Suprapubic skin (tissue), 4 donors: ENCODE measurements around the gene MOAP1. TPM values are rescaled to one million over a fixed set of nuclear protein-coding genes. Genes with fewer than 3 reads are reported as not detected.

Experiments used
- DNase-seq, 2 donors: peaks; one replicate each; pipeline ENCODE4 v3.0.0-alpha.2; 2019; ENCODE audit warnings: low spot score in 2 of 2
- H3K27ac ChIP-seq: fragments of 200-600 bp; sonication (generic); one replicate; pipeline ENCODE4 v1.5.1; 2019
- H3K27me3 ChIP-seq: fragments of 200-600 bp; sonication (generic); one replicate; pipeline ENCODE4 v1.5.1; 2019
- H3K36me3 ChIP-seq: fragments of 200-600 bp; sonication (generic); one replicate; pipeline ENCODE4 v1.5.1; 2019
- H3K4me1 ChIP-seq: fragments of 200-600 bp; sonication (generic); one replicate; pipeline ENCODE4 v1.5.1; 2019
- H3K4me3 ChIP-seq: fragments of 200-600 bp; sonication (generic); one replicate; pipeline ENCODE4 v1.5.1; 2019; ENCODE audit warnings: mild to moderate bottlenecking
- H3K9me3 ChIP-seq: fragments of 200-600 bp; sonication (generic); one replicate; pipeline ENCODE4 v1.5.1; 2019
- EP300 ChIP-seq: sonication (generic); formaldehyde crosslinking; IDR thresholded peaks from one replicate; pipeline ENCODE4 v1.6.1; 2017; ENCODE audit warnings: antibody characterized with exemption
- POLR2A ChIP-seq, 2 donors: fragments of 450-650 bp; IDR thresholded peaks; one replicate each; pipeline ENCODE4 v1.6.1; 2017; ENCODE audit warnings: antibody characterized with exemption in 2 of 2, mild to moderate bottlenecking in 2 of 2, moderate library complexity in 2 of 2
- POLR2AphosphoS5 ChIP-seq, 3 donors: sonication (generic); formaldehyde crosslinking; IDR thresholded peaks; one replicate each; pipeline ENCODE4 v1.6.1; 2017; ENCODE audit warnings: antibody characterized with exemption in 3 of 3
- WGBS: methylation state at CpG from one replicate; pipeline ENCODE4 v1.1.5; 2018; 5-methylcytosine and 5-hydroxymethylcytosine counted together
- total RNA-seq, 4 donors: library from RNA; depleted of rRNA; stranded (reverse); fragments of >200 nt; gene quantifications; one replicate each; pipeline ENCODE4 v1.1.0, GENCODE V29; 2016
- TF ChIP-seq, protein P1 (sequence below), 2 donors: fragments of 200-600 bp in 1 of 2; fragments of 450-650 bp in 1 of 2; sonication (generic) in 1 of 2; IDR thresholded peaks; one replicate each; pipeline ENCODE4 v1.5.1; 2016 to 2019; ENCODE audit warnings: antibody characterized with exemption in 2 of 2, mild to moderate bottlenecking in 1 of 2, moderate library complexity in 1 of 2

Gene MOAP1
- total RNA-seq, 4 donors from 2014 or later = 18.2 to 33.9 (median 24.1) TPM

GRCh38 chr14:93156693-93157369 is 27.9 kb downstream of the MOAP1 start:
- Histone ChIP-seq H3K9me3 (no peaks in the 10 kb centered on the region), H3K36me3 (no peaks in the 10 kb centered on the region), H3K4me3 (no peak overlapping the region), H3K27ac (no peak overlapping the region), H3K4me1 (no peaks in the 10 kb centered on the region), H3K27me3 (no peaks in the 10 kb centered on the region)
- 66% methylated on average over 8 of the region's 8 CpGs for WGBS
- no peak for TF ChIP-seq POLR2AphosphoS5 (IDR thresholded peaks at IDR 0.05)
- TF ChIP-seq, protein P1, sequence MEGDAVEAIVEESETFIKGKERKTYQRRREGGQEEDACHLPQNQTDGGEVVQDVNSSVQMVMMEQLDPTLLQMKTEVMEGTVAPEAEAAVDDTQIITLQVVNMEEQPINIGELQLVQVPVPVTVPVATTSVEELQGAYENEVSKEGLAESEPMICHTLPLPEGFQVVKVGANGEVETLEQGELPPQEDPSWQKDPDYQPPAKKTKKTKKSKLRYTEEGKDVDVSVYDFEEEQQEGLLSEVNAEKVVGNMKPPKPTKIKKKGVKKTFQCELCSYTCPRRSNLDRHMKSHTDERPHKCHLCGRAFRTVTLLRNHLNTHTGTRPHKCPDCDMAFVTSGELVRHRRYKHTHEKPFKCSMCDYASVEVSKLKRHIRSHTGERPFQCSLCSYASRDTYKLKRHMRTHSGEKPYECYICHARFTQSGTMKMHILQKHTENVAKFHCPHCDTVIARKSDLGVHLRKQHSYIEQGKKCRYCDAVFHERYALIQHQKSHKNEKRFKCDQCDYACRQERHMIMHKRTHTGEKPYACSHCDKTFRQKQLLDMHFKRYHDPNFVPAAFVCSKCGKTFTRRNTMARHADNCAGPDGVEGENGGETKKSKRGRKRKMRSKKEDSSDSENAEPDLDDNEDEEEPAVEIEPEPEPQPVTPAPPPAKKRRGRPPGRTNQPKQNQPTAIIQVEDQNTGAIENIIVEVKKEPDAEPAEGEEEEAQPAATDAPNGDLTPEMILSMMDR (IDR thresholded peaks at IDR 0.05) = no peak
- no peak for TF ChIP-seq EP300
- no peak for TF ChIP-seq POLR2A (IDR thresholded peaks at IDR 0.05)
- no peak for DNase-seq

- Histone ChIP-seq H3K36me3 (no peaks in the 10 kb centered on the region), H3K4me3 (no peak overlapping the region), H3K27me3 (no peaks in the 10 kb centered on the region), H3K9me3 (no peaks in the 10 kb centered on the region), H3K27ac (no peak overlapping the region), H3K4me1 (peaks cover 4% of the 10 kb centered on the region)
- 69% methylated on average over 2 of the region's 2 CpGs for WGBS
- no peak for DNase-seq
- TF ChIP-seq POLR2A (IDR thresholded peaks at IDR 0.05) (no peak), POLR2AphosphoS5 (IDR thresholded peaks at IDR 0.05) (no peak), EP300 (no peak)
- TF ChIP-seq, protein P1 (IDR thresholded peaks at IDR 0.05) = no peak
Observed at GRCh38 chr14:93155667-93156066, 29.0 kb downstream of the MOAP1 start.

- no peak overlapping the region for H3K4me3 ChIP-seq
- TF ChIP-seq EP300 (no peak), POLR2AphosphoS5 (IDR thresholded peaks at IDR 0.05) (no peak), POLR2A (IDR thresholded peaks at IDR 0.05) (no peak)
- TF ChIP-seq, protein P1 (IDR thresholded peaks at IDR 0.05) = no peak
- WGBS = 80% methylated on average over 7 of the region's 7 CpGs
- H3K4me1 ChIP-seq = peaks cover 8% of the 10 kb centered on the region
- DNase-seq = no peak
- H3K36me3 ChIP-seq = no peaks in the 10 kb centered on the region
- H3K27ac ChIP-seq = no peak overlapping the region
- no peaks in the 10 kb centered on the region for H3K27me3 ChIP-seq
- no peaks in the 10 kb centered on the region for H3K9me3 ChIP-seq
Observed at GRCh38 chr14:93153121-93153520, 31.6 kb downstream of the MOAP1 start.

GRCh38 chr14:93150227-93151208 is 34.2 kb downstream of the MOAP1 start:
- Histone ChIP-seq H3K4me3 (no peak overlapping the region), H3K36me3 (no peaks in the 10 kb centered on the region), H3K9me3 (no peaks in the 10 kb centered on the region), H3K4me1 (peaks cover 8% of the 10 kb centered on the region), H3K27me3 (no peaks in the 10 kb centered on the region), H3K27ac (no peak overlapping the region)
- 31% methylated on average over 16 of the region's 16 CpGs for WGBS
- no peak for DNase-seq
- TF ChIP-seq EP300 (no peak), POLR2A (IDR thresholded peaks at IDR 0.05) (no peak), POLR2AphosphoS5 (IDR thresholded peaks at IDR 0.05) (no peak)
- TF ChIP-seq, protein P1 (IDR thresholded peaks at IDR 0.05) = no peak

GRCh38 chr14:93148979-93149378 is 35.7 kb downstream of the MOAP1 start:
- Histone ChIP-seq H3K9me3 (no peaks in the 10 kb centered on the region), H3K4me3 (no peak overlapping the region), H3K27ac (no peak overlapping the region), H3K4me1 (peaks cover 8% of the 10 kb centered on the region), H3K36me3 (no peaks in the 10 kb centered on the region), H3K27me3 (no peaks in the 10 kb centered on the region)
- WGBS = 95% methylated on average over 8 of the region's 8 CpGs
- DNase-seq = no peak
- TF ChIP-seq, protein P1 (IDR thresholded peaks at IDR 0.05) = no peak
- no peak for TF ChIP-seq EP300
- no peak for TF ChIP-seq POLR2A (IDR thresholded peaks at IDR 0.05)
- no peak for TF ChIP-seq POLR2AphosphoS5 (IDR thresholded peaks at IDR 0.05)
